ENCODE measurements around the gene TRUB1. TPM values are rescaled to one million over a fixed set of nuclear protein-coding genes. Genes with fewer than 3 reads are reported as not detected.
"Not testable (repeated sequence)": the region's sequence is repeated elsewhere in the genome, so short reads cannot be mapped to it uniquely, and the experiment has no call there.

The TRUB1 gene
- total RNA-seq, 1 experiment from 2014 or later, result 11.5 TPM

GRCh38 chr10:114933588-114933987 is 4.4 kb upstream of the TRUB1 start:
- no peaks in the 10 kb centered on the region for H3K9me2 ChIP-seq (ENCODE audit: insufficient read depth)
- ChIA-PET POLR2A (ENCODE audit: unreplicated experiment) (interaction anchor here (0.6 kb wide), 1 partner anchor 47 kb away, joined by 10 read pairs; no protein-coding TSS in a partner anchor), CTCF (no interaction called here)
- H2AFZ ChIP-seq, result no peak overlapping the region
- no peak for DNase-seq
- H3F3A ChIP-seq (ENCODE audit: insufficient read depth, low read depth), result no peaks in the 10 kb centered on the region
- H3K27me3 ChIP-seq (ENCODE audit: insufficient read depth, low read depth), result no peaks in the 10 kb centered on the region
- H3K9me3 ChIP-seq (ENCODE audit: insufficient read depth, low read depth), result no peaks in the 10 kb centered on the region
- H3K4me2 ChIP-seq, result no peak overlapping the region
- H3K4me3 ChIP-seq, result no peak overlapping the region
- peaks cover 4% of the 10 kb centered on the region for H3K79me2 ChIP-seq (ENCODE audit: low read depth)
- no peaks in the 10 kb centered on the region for H3K4me1 ChIP-seq (replicated peaks; ENCODE audit: insufficient read depth)
- no peak for TF ChIP-seq CTCF (conservative IDR thresholded peaks at IDR 0.05)
- TF ChIP-seq EZH2 (IDR thresholded peaks at IDR 0.05; ENCODE audit: low read depth), result no peak
- H3K36me3 ChIP-seq (ENCODE audit: low read depth), result no peaks in the 10 kb centered on the region
- no peak overlapping the region for H3K27ac ChIP-seq
- H4K20me1 ChIP-seq (ENCODE audit: insufficient read depth), result no peaks in the 10 kb centered on the region
- intact Hi-C loops (cut with micrococcal nuclease; ENCODE audit: unreplicated experiment), result no loop called here
- BruUV-seq (replicated peaks), result no TSS peak

- H3K9me2 ChIP-seq (ENCODE audit: insufficient read depth); intact Hi-C loops (cut with micrococcal nuclease; ENCODE audit: unreplicated experiment); H3K79me2 ChIP-seq (ENCODE audit: low read depth); CTCF ChIA-PET; H3F3A ChIP-seq (ENCODE audit: insufficient read depth, low read depth); H4K20me1 ChIP-seq (ENCODE audit: insufficient read depth); H2AFZ ChIP-seq; H3K4me3 ChIP-seq; H3K36me3 ChIP-seq (ENCODE audit: low read depth); H3K27me3 ChIP-seq (ENCODE audit: insufficient read depth, low read depth); H3K4me2 ChIP-seq; H3K27ac ChIP-seq; H3K9me3 ChIP-seq (ENCODE audit: insufficient read depth, low read depth); BruUV-seq (replicated peaks); H3K4me1 ChIP-seq (replicated peaks; ENCODE audit: insufficient read depth); DNase-seq: not testable (repeated sequence)
- POLR2A ChIA-PET (ENCODE audit: unreplicated experiment), result interaction anchor here (0.6 kb wide), 1 partner anchor 47 kb away, joined by 10 read pairs; no protein-coding TSS in a partner anchor
Observed at GRCh38 chr10:114933995-114934394, 4.0 kb upstream of the TRUB1 start.

- Histone ChIP-seq H3K27ac (0 out of 2 replicates have a peak overlapping the region, but pooled peaks have one; percentile 63), H3K27me3 (ENCODE audit: insufficient read depth, low read depth) (no peaks in the 10 kb centered on the region), H3K4me3 (peak overlapping the region; percentile 89), H3K79me2 (ENCODE audit: low read depth) (peaks cover 28% of the 10 kb centered on the region), H2AFZ (peak overlapping the region; percentile 95), H3K9me2 (ENCODE audit: insufficient read depth) (no peaks in the 10 kb centered on the region), H3K4me1 (replicated peaks; ENCODE audit: insufficient read depth) (peaks cover 9% of the 10 kb centered on the region), H3K9me3 (ENCODE audit: insufficient read depth, low read depth) (no peaks in the 10 kb centered on the region), H3K4me2 (peak overlapping the region; percentile 87), H3K36me3 (ENCODE audit: low read depth) (peaks cover 4% of the 10 kb centered on the region; the same call in 1 of the 2 replicates), H4K20me1 (ENCODE audit: insufficient read depth) (no peaks in the 10 kb centered on the region), H3F3A (ENCODE audit: insufficient read depth, low read depth) (no peaks in the 10 kb centered on the region)
- DNase-seq, result no peak
- intact Hi-C loops (cut with micrococcal nuclease; ENCODE audit: unreplicated experiment), result no loop called here
- BruUV-seq (replicated peaks), result no TSS peak
- TF ChIP-seq EZH2 (IDR thresholded peaks at IDR 0.05; ENCODE audit: low read depth) (no peak), CTCF (conservative IDR thresholded peaks at IDR 0.05) (no peak)
- CTCF ChIA-PET, result no interaction called here
- POLR2A ChIA-PET (ENCODE audit: unreplicated experiment), result no interaction called here
Observed at GRCh38 chr10:114938856-114939193, 830 bp downstream of the TRUB1 start.

- H3K36me3 ChIP-seq (ENCODE audit: low read depth), result peaks cover 4% of the 10 kb centered on the region; the same call in 1 of the 2 replicates
- H3K27ac ChIP-seq, result no peak overlapping the region
- no peak overlapping the region for H3K4me2 ChIP-seq
- peaks cover 9% of the 10 kb centered on the region for H3K4me1 ChIP-seq (replicated peaks; ENCODE audit: insufficient read depth)
- intact Hi-C loops (cut with micrococcal nuclease; ENCODE audit: unreplicated experiment), result no loop called here
- no peaks in the 10 kb centered on the region for H3K27me3 ChIP-seq (ENCODE audit: insufficient read depth, low read depth)
- DNase-seq, result no peak
- no peaks in the 10 kb centered on the region for H4K20me1 ChIP-seq (ENCODE audit: insufficient read depth)
- no peaks in the 10 kb centered on the region for H3F3A ChIP-seq (ENCODE audit: insufficient read depth, low read depth)
- CTCF ChIA-PET, result no interaction called here
- BruUV-seq (replicated peaks), result no TSS peak
- no peak for TF ChIP-seq EZH2 (IDR thresholded peaks at IDR 0.05; ENCODE audit: low read depth)
- TF ChIP-seq CTCF (conservative IDR thresholded peaks at IDR 0.05), result no peak
- POLR2A ChIA-PET (ENCODE audit: unreplicated experiment), result no interaction called here
- H3K4me3 ChIP-seq, result no peak overlapping the region
- no peak overlapping the region for H2AFZ ChIP-seq
- H3K9me3 ChIP-seq (ENCODE audit: insufficient read depth, low read depth), result no peaks in the 10 kb centered on the region
- no peaks in the 10 kb centered on the region for H3K9me2 ChIP-seq (ENCODE audit: insufficient read depth)
- peaks cover 28% of the 10 kb centered on the region for H3K79me2 ChIP-seq (ENCODE audit: low read depth)
Observed at GRCh38 chr10:114940735-114941134, 2.7 kb downstream of the TRUB1 start.

All from PC-9 (cell line).